GDM1 (cell line): ENCODE data around the gene CYP1B1.
A peak's percentile ranks its signal among the peaks of the same experiment; 100 is the strongest.
"Not testable (repeated sequence)": the region's sequence is repeated elsewhere in the genome, so short reads cannot be mapped to it uniquely, and the experiment has no call there.

Experiments used
- DNase-seq: peaks from one replicate; lab custom pipeline; 2025; lab: John Stamatoyannopoulos, UW

Gene CYP1B1

GRCh38 chr2:38098421-38099098 is 22.6 kb upstream of the CYP1B1 start:
- DNase-seq = no peak

GRCh38 chr2:38097988-38098385 is 22.0 kb upstream of the CYP1B1 start:
- DNase-seq = no peak

- no peak for DNase-seq
Observed at GRCh38 chr2:38097258-38097987, 21.5 kb upstream of the CYP1B1 start.

GRCh38 chr2:38095996-38096861 is 20.3 kb upstream of the CYP1B1 start:
- DNase-seq = peak; percentile 48

GRCh38 chr2:38095079-38095995 is 19.4 kb upstream of the CYP1B1 start:
- DNase-seq = no peak

- DNase-seq = no peak
Observed at GRCh38 chr2:38093527-38094165, 17.7 kb upstream of the CYP1B1 start.

- DNase-seq = no peak
Observed at GRCh38 chr2:38092196-38092902, 16.4 kb upstream of the CYP1B1 start.

- no peak for DNase-seq
Observed at GRCh38 chr2:38091760-38092159, 15.8 kb upstream of the CYP1B1 start.

GRCh38 chr2:38090928-38091327 is 15.0 kb upstream of the CYP1B1 start:
- DNase-seq = no peak

GRCh38 chr2:38090212-38090611 is 14.3 kb upstream of the CYP1B1 start:
- not testable (repeated sequence) for DNase-seq

GRCh38 chr2:38085998-38086698 is 10.2 kb upstream of the CYP1B1 start:
- not testable (repeated sequence) for DNase-seq

GRCh38 chr2:38084556-38084955 is 8.6 kb upstream of the CYP1B1 start:
- not testable (repeated sequence) for DNase-seq

GRCh38 chr2:38082727-38083126 is 6.8 kb upstream of the CYP1B1 start:
- DNase-seq = not testable (repeated sequence)

GRCh38 chr2:38080346-38080745 is 4.4 kb upstream of the CYP1B1 start:
- DNase-seq = no peak

- DNase-seq = no peak
Observed at GRCh38 chr2:38079116-38080052, 3.4 kb upstream of the CYP1B1 start.

GRCh38 chr2:38077431-38077769 is 1.4 kb upstream of the CYP1B1 start:
- no peak for DNase-seq

- peak; percentile 42 for DNase-seq
Observed at GRCh38 chr2:38076710-38077430, 919 bp upstream of the CYP1B1 start.

GRCh38 chr2:38076152-38076709 is 280 bp upstream of the CYP1B1 start:
- DNase-seq = peak; percentile 32
